ENCODE results near the gene NDST4. TPM values are rescaled to one million over a fixed set of nuclear protein-coding genes. Genes with fewer than 3 reads are reported as not detected.
A peak's percentile ranks its signal among the peaks of the same experiment; 100 is the strongest.

NDST4 gene
- under 1 TPM in 1 of 4 donors, not detected in 3; 0.83 TPM for total RNA-seq

DNA sequence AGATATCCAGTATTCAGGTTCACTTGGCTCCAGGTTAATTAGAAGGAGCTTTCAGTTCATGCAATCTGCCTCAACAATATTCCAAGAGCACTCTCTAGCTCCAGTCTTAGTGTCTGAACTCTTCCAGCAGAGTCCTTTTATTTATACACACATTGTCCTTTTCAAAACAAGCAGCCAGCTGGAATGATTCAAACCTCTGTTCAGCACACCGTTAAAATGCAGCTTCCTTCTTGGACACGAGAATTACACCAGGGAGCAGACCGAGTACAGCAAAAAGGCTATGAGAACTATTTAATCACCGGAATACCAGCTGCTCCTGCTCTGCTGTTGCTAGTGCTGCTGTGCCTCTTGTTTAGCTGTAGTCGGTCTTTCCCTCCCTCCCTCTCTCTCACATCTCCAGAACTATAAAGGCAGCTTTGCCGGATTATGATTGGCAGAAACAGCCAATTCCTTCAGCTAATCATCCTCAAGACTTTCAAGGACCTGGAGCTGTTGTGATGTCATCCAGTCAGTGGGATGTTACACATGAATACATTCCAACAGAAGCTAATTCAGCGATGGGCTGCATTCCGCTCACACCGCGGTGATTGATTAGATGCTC is at the start of gene NDST4:
Gene NDST4, minus strand, starts transcription at position 115 of the 601 bp plus-strand sequence. CDS start 36,584 bp downstream, outside the sequence.
- H3K27me3 ChIP-seq = no peaks in the 10 kb centered on the region
- DNase-seq = peak; percentile 7 to 11
- intact Hi-C loops (cut with DNase I) = no loop called here
- WGBS, 2 donors = 12 to 22% methylated on average over 10 of the region's 10 CpGs
- H3K36me3 ChIP-seq = no peaks in the 10 kb centered on the region
- no peaks in the 10 kb centered on the region for H3K9me3 ChIP-seq
- no peak within 1 kb of the TSS for H3K4me3 ChIP-seq (replicated peaks in 1 of 3)
- TF ChIP-seq POLR2A (IDR thresholded peaks at IDR 0.05) = no peak
- TF ChIP-seq, protein P1, sequence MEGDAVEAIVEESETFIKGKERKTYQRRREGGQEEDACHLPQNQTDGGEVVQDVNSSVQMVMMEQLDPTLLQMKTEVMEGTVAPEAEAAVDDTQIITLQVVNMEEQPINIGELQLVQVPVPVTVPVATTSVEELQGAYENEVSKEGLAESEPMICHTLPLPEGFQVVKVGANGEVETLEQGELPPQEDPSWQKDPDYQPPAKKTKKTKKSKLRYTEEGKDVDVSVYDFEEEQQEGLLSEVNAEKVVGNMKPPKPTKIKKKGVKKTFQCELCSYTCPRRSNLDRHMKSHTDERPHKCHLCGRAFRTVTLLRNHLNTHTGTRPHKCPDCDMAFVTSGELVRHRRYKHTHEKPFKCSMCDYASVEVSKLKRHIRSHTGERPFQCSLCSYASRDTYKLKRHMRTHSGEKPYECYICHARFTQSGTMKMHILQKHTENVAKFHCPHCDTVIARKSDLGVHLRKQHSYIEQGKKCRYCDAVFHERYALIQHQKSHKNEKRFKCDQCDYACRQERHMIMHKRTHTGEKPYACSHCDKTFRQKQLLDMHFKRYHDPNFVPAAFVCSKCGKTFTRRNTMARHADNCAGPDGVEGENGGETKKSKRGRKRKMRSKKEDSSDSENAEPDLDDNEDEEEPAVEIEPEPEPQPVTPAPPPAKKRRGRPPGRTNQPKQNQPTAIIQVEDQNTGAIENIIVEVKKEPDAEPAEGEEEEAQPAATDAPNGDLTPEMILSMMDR (IDR thresholded peaks at IDR 0.05) = no peak
- H3K27ac ChIP-seq = no peak within 1 kb of the TSS
- no peaks in the 10 kb centered on the region for H3K4me1 ChIP-seq

DNA sequence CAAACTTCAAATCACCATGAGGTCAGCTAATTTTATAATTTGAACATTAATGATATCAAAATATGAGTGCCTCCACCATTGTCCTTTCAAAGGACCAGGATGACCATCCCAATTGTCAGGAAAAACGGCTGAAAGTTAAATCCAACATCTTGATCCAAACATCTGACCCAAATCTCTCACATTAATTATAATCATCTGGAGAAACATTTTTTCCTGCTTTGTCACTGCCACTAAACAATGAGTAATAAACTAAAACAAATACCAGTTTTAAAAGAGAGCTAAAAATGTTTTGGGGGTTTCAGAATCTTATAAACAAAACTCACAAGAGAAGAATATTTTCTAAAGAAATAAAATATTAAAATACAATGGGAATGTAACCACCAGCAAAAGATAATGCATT is 45.7 kb upstream of the NDST4 start:
- H3K27me3 ChIP-seq = no peaks in the 10 kb centered on the region
- DNase-seq = no peak

DNA sequence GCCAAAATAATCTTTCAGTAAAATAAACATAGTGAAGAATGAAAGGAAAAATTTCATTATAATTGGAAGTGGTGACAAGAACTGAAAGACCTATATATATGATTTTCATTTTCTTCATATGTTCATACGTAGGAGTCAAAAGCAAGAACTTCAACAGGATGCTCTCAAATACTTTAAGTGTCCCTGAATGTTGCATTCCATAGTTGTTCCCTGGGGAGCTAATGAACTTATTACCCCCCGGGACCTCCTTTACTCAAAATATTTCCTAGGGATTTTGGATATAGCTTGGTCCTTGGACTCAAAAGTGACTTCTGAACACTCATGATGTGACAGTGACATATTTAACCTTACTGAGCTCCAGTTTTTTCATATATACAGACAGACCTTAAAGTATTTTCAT is 44.9 kb upstream of the NDST4 start:
- H3K27me3 ChIP-seq = no peaks in the 10 kb centered on the region
- H3K27ac ChIP-seq = no peak overlapping the region
- no peak overlapping the region for H3K4me3 ChIP-seq (replicated peaks in 1 of 3)
- H3K4me1 ChIP-seq = no peaks in the 10 kb centered on the region
- WGBS, 2 donors = 86 to 87% methylated on average over 2 of the region's 2 CpGs
- TF ChIP-seq, protein P1 (IDR thresholded peaks at IDR 0.05) = no peak
- TF ChIP-seq POLR2A (IDR thresholded peaks at IDR 0.05) = no peak
- no peak for DNase-seq
- no peaks in the 10 kb centered on the region for H3K36me3 ChIP-seq
- intact Hi-C loops (cut with DNase I) = no loop called here
- no peaks in the 10 kb centered on the region for H3K9me3 ChIP-seq

More for the DNA sequence above, 45.7 kb upstream of the NDST4 start:
- Histone ChIP-seq H3K27ac (no peak overlapping the region), H3K4me1 (no peaks in the 10 kb centered on the region), H3K4me3 (replicated peaks in 1 of 3) (no peak overlapping the region), H3K9me3 (no peaks in the 10 kb centered on the region), H3K36me3 (no peaks in the 10 kb centered on the region)
- WGBS, 2 donors = 64 to 81% methylated on average over 1 of the region's 1 CpG
- TF ChIP-seq, protein P1 (IDR thresholded peaks at IDR 0.05) = no peak
- TF ChIP-seq POLR2A (IDR thresholded peaks at IDR 0.05) = no peak
- intact Hi-C loops (cut with DNase I) = no loop called here

DNA sequence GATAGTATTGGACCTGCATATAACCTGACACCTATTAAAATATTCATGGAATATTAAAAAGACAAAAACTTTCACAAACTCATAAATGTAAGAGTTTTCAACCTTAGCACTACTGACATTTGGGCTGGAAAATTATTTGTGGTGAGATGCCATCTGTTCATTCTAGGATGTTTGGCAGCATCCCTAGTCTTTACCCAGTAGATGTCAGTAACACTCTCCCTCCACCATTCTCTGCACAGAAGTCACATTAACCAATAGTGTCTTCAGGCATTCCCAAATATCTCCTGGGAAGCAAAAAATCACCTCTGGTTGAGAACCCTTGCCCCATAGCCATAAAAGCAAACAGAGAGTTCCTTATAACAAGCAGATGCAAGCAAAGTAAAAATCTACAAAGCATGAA is 41.4 kb upstream of the NDST4 start:
- intact Hi-C loops (cut with DNase I) = no loop called here
- H3K9me3 ChIP-seq = no peaks in the 10 kb centered on the region
- no peaks in the 10 kb centered on the region for H3K4me1 ChIP-seq
- H3K36me3 ChIP-seq = no peaks in the 10 kb centered on the region
- no peak overlapping the region for H3K4me3 ChIP-seq (replicated peaks in 1 of 3)
- H3K27me3 ChIP-seq = no peaks in the 10 kb centered on the region
- no peak for TF ChIP-seq POLR2A (IDR thresholded peaks at IDR 0.05)
- TF ChIP-seq, protein P1 (IDR thresholded peaks at IDR 0.05) = no peak
- DNase-seq = no peak
- H3K27ac ChIP-seq = no peak overlapping the region

DNA sequence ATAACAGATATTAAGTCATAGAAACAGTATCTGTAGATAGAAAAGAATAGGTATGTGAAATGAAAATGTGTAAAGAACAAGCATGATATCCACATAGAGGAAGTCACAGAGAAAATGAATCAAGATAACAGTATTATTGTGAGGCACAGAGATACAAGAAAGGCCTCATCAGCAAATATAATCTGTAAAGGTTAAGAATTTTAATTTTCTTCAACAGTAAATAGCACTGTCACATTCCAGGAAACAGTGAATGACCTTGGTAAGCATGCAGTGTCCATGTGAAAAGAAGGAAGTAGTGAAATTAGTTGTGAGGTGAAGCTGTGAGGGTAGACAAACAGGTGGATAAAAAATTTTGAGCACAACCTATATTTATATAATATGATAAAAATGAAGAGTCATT is 39.5 kb upstream of the NDST4 start:
- H3K4me1 ChIP-seq = no peaks in the 10 kb centered on the region
- no peak for DNase-seq
- H3K9me3 ChIP-seq = no peaks in the 10 kb centered on the region
- intact Hi-C loops (cut with DNase I) = no loop called here
- H3K27me3 ChIP-seq = no peaks in the 10 kb centered on the region
- no peak overlapping the region for H3K4me3 ChIP-seq (replicated peaks in 1 of 3)
- H3K27ac ChIP-seq = no peak overlapping the region
- H3K36me3 ChIP-seq = no peaks in the 10 kb centered on the region
- TF ChIP-seq, protein P1 (IDR thresholded peaks at IDR 0.05) = no peak
- no peak for TF ChIP-seq POLR2A (IDR thresholded peaks at IDR 0.05)

Measured in thyroid gland (tissue), 4 donors.